ENCODE measurements around the gene DNAJC3. TPM values are rescaled to one million over a fixed set of nuclear protein-coding genes. Genes with fewer than 3 reads are reported as not detected.

Gene DNAJC3
- total and polyA plus RNA-seq, 2 experiments from 2014 or later: 27.1 to 91.4 TPM

- H3K79me2 ChIP-seq: peaks cover 3% of the 10 kb centered on the region
- peak overlapping the region; percentile 94 for H3K4me2 ChIP-seq
- peaks cover 9% of the 10 kb centered on the region for H3K4me1 ChIP-seq (ENCODE audit: insufficient read depth)
- H3K9me2 ChIP-seq (replicated peaks; ENCODE audit: insufficient read depth): no peaks in the 10 kb centered on the region
- DNase-seq (ENCODE audit: low spot score): peak; percentile 10
- peak overlapping the region; percentile 21 for H3K4me3 ChIP-seq
- TF ChIP-seq, protein P1, sequence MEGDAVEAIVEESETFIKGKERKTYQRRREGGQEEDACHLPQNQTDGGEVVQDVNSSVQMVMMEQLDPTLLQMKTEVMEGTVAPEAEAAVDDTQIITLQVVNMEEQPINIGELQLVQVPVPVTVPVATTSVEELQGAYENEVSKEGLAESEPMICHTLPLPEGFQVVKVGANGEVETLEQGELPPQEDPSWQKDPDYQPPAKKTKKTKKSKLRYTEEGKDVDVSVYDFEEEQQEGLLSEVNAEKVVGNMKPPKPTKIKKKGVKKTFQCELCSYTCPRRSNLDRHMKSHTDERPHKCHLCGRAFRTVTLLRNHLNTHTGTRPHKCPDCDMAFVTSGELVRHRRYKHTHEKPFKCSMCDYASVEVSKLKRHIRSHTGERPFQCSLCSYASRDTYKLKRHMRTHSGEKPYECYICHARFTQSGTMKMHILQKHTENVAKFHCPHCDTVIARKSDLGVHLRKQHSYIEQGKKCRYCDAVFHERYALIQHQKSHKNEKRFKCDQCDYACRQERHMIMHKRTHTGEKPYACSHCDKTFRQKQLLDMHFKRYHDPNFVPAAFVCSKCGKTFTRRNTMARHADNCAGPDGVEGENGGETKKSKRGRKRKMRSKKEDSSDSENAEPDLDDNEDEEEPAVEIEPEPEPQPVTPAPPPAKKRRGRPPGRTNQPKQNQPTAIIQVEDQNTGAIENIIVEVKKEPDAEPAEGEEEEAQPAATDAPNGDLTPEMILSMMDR (IDR thresholded peaks at IDR 0.05; ENCODE audit: poor library complexity): no peak
- TF ChIP-seq EZH2phosphoT487 (IDR thresholded peaks at IDR 0.05; ENCODE audit: low read depth, severe bottlenecking, unreplicated experiment): no peak
- peak; percentile 52 for TF ChIP-seq EZH2 (IDR thresholded peaks at IDR 0.05; ENCODE audit: borderline replicate concordance)
- no peaks in the 10 kb centered on the region for H3K36me3 ChIP-seq (replicated peaks; ENCODE audit: insufficient read depth, low read depth)
- H4K20me1 ChIP-seq (ENCODE audit: insufficient read depth, poor library complexity, severe bottlenecking): no peaks in the 10 kb centered on the region
- H3K27me3 ChIP-seq: peaks cover 19% of the 10 kb centered on the region
- H3K9me3 ChIP-seq (ENCODE audit: low read depth): no peaks in the 10 kb centered on the region
- 42% methylated on average over 32 of the region's 58 CpGs for WGBS (ENCODE audit: low lambda C conversion rate, missing lambda C conversion rate)
- H3K27ac ChIP-seq: no peak overlapping the region
- H2AFZ ChIP-seq: peak overlapping the region; percentile 55
Observed at GRCh38 chr13:95641291-95642027, 35.5 kb upstream of the DNAJC3 start.

DNA sequence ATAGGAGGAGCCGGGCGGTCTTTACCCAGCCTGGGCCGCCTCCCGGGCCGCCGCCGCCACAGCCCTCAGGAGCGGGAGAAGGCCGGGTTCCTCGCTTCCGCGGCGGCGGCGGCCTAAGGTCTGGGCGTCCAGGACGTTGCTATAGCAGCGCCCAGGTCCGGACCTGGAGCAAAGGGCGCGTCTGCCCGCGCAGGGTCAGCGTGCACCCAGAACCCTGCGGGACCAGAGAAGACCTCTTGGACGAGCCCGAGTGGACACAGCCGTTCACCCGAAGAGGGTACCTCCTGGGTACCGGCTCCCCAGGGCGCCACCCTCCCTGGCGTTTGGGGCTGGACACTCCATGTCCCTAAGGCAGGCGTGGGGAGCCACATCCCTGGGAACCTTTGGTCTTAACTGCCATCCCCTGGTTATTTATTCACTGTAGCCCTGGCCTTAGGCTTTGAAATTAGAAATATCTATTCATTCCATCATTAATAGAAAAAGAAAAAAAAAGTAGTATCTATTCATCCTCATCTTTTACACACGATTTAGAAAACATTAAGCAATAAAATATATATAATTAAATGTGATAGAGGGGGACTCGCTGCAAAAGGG is 34.8 kb upstream of the DNAJC3 start:
- Histone ChIP-seq H2AFZ (peak overlapping the region; percentile 55), H4K20me1 (ENCODE audit: insufficient read depth, poor library complexity, severe bottlenecking) (no peaks in the 10 kb centered on the region), H3K79me2 (peaks cover 3% of the 10 kb centered on the region), H3K4me1 (ENCODE audit: insufficient read depth) (peaks cover 9% of the 10 kb centered on the region), H3K4me3 (peak overlapping the region; percentile 21), H3K36me3 (replicated peaks; ENCODE audit: insufficient read depth, low read depth) (no peaks in the 10 kb centered on the region), H3K9me2 (replicated peaks; ENCODE audit: insufficient read depth) (no peaks in the 10 kb centered on the region), H3K9me3 (ENCODE audit: low read depth) (no peaks in the 10 kb centered on the region), H3K27ac (no peak overlapping the region), H3K27me3 (peaks cover 19% of the 10 kb centered on the region), H3K4me2 (peak overlapping the region; percentile 94)
- peak; percentile 51 for TF ChIP-seq EZH2 (IDR thresholded peaks at IDR 0.05; ENCODE audit: borderline replicate concordance)
- TF ChIP-seq EZH2phosphoT487 (IDR thresholded peaks at IDR 0.05; ENCODE audit: low read depth, severe bottlenecking, unreplicated experiment): no peak
- TF ChIP-seq, protein P1 (IDR thresholded peaks at IDR 0.05; ENCODE audit: poor library complexity): no peak
- 17% methylated on average over 35 of the region's 35 CpGs for WGBS (ENCODE audit: low lambda C conversion rate, missing lambda C conversion rate)
- peak; percentile 73 for DNase-seq (ENCODE audit: low spot score)

GRCh38 chr13:95642999-95643398 is 33.9 kb upstream of the DNAJC3 start:
- Histone ChIP-seq H2AFZ (peak overlapping the region; percentile 80), H3K27me3 (peaks cover 19% of the 10 kb centered on the region), H3K9me3 (ENCODE audit: low read depth) (no peaks in the 10 kb centered on the region), H3K4me3 (peak overlapping the region; percentile 88), H3K4me2 (peak overlapping the region; percentile 94), H3K27ac (peak overlapping the region; percentile 74), H3K4me1 (ENCODE audit: insufficient read depth) (peaks cover 9% of the 10 kb centered on the region), H3K79me2 (peaks cover 3% of the 10 kb centered on the region), H4K20me1 (ENCODE audit: insufficient read depth, poor library complexity, severe bottlenecking) (no peaks in the 10 kb centered on the region), H3K9me2 (replicated peaks; ENCODE audit: insufficient read depth) (no peaks in the 10 kb centered on the region), H3K36me3 (replicated peaks; ENCODE audit: insufficient read depth, low read depth) (no peaks in the 10 kb centered on the region)
- TF ChIP-seq, protein P1 (IDR thresholded peaks at IDR 0.05; ENCODE audit: poor library complexity): no peak
- TF ChIP-seq EZH2 (IDR thresholded peaks at IDR 0.05; ENCODE audit: borderline replicate concordance): no peak
- DNase-seq (ENCODE audit: low spot score): no peak
- 41% methylated on average over 3 of the region's 3 CpGs for WGBS (ENCODE audit: low lambda C conversion rate, missing lambda C conversion rate)
